Measurements from ENCODE around the gene ANKRD29.
"Not testable (repeated sequence)": the region's sequence is repeated elsewhere in the genome, so short reads cannot be mapped to it uniquely, and the experiment has no call there.

ANKRD29 gene

GRCh38 chr18:23641937-23642666 is 20.6 kb downstream of the ANKRD29 start:
- no peak for DNase-seq

DNA sequence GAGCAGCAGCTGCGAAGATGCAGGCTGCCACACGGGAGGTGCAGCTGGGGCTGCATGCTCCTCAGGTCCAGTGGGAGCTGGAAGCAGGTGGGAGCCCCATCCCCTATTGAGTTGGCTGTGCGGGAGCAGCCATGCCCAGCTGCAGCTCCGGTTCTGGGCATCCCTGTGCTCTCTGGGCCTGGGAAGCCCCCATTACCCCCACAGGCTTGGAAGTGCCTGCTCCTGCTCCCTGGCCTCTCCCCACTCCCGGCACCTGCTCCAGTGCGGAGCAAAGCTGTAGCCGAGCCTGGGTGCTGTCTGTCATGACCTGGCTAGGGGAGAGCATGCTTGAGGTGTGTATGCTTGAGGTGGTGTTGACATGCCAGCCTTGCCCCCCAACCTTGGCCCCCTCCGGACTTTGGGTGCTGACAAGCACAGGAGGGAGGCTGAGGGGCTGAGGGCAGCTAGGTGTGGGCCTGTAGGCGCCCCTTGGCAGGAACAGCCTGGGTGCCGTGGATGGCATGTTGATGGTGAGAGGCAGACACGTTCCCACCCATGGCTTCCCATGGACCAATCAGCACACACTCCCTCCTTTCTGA is 21.5 kb downstream of the ANKRD29 start:
- DNase-seq, result no peak

- no peak for DNase-seq
These were observed 22.7 kb downstream of the ANKRD29 start for GRCh38 chr18:23640052-23640451.

GRCh38 chr18:23636433-23636832 is 26.3 kb downstream of the ANKRD29 start:
- not testable (repeated sequence) for DNase-seq

DNA sequence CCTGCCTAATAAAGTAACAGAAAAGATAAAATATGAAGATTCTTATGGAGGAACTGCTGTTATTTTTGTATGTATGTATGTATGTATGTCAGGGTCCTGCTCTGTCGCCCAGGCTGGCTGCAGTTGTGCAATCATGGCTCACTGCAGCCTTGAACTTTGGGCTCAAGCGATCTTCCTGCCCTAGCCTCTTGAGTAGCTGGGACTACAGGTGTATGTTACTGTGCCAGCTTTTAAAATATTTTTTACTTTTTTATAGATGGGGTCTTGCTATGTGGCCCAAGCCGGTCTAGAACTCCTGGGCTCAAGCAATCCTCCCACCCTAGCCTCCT is 26.7 kb downstream of the ANKRD29 start:
- no peak for DNase-seq

DNA sequence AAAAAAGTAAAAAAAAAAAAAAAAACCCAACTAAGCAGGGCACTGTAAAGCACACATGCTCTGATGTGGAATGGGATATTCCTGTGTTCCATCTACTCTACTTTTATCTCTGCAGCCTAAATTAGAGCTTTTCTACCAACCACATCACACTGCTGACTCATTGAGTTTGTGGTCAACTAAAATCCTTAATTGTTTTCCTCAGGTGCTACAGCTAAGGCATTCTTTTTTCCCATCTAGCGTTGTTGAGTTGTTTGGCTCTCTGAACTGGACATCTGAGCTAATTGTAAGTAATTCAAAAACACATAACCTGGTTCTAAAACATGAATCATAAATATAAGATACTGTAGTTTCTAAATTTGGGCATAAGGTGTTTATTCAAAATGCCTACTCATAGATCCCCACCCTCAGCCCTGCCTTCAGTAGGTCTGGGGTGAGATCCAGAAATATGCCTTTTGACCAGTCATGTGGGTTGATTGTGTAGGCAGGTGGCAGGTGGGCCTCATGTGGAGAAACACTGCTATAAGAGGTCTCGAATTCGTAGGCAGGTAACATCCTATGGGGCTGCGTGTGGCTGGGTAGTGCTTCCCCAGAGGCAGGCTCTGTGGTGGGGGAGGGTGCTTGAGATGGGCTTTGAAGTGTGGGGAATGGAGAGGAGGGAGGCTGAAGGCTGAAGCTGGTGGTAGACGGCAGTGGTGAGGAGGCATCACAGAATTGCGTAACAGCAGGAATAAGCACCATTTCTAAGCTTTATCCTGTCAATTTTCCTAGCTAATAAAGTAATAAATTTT is 27.2 kb downstream of the ANKRD29 start:
- DNase-seq, result no peak

- DNase-seq, result no peak
These were observed 28.0 kb downstream of the ANKRD29 start for GRCh38 chr18:23634692-23635091.

DNA sequence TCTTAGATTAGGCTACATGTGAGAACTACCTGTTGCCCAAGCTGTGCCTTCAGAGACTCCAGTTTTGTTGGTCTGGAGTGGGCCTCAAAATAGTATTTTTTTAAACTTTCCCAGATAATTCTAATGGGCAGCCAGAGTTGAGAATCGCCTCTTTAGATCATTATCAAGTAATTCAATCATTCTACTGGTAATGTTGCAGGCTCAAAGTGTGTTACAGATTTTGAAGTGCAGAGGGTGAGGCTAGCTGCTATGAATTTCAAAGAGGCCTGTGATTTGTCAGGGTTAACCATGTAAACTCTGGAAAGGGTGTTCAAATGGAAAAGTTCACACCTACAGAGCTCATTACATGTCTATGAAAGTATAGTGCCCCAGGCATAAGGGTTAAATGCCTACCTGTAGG is 30.1 kb downstream of the ANKRD29 start:
- no peak for DNase-seq

DNA sequence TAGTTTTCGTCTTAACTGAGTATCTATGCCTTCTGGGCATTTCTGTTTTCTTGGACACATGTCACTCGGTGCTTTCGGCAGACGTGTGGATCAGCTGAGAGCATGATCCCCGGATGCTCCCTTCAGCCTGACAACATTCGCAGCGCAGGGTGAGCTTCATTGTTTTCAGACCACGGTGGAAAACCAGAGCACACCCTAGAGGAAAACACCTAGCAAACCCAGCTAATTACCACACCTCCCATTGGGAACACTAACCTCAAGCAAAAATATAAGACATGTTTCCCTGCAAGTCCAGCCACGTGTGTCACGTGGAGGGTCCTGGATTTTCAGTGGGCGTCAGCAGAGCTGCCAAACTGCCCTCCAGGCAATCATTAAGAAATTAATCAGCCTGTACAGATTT is 31.0 kb downstream of the ANKRD29 start:
- no peak for DNase-seq

DNA sequence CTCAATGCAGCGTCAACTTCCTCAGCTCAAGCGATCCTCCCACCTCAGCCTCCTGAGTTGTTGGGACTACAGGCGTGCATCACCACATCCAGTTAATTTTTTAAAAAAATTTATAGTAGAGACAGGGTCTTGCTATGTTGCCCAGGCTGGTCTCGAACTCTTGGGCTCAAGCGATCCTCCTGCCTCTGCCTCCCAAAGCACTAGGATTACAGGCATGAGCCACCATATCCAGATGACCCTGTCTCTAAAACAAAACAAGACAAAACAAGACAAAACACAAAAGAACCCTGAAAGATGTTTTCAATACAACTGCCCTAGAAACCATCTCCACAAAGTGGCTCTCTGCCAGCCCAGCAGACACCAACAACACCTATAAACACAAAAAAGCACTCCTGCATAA is 31.4 kb downstream of the ANKRD29 start:
- DNase-seq, result no peak

- no peak for DNase-seq
These were observed 33.2 kb downstream of the ANKRD29 start for GRCh38 chr18:23629444-23629946.

- DNase-seq, result no peak
These were observed 34.7 kb downstream of the ANKRD29 start for GRCh38 chr18:23627970-23628369.

DNA sequence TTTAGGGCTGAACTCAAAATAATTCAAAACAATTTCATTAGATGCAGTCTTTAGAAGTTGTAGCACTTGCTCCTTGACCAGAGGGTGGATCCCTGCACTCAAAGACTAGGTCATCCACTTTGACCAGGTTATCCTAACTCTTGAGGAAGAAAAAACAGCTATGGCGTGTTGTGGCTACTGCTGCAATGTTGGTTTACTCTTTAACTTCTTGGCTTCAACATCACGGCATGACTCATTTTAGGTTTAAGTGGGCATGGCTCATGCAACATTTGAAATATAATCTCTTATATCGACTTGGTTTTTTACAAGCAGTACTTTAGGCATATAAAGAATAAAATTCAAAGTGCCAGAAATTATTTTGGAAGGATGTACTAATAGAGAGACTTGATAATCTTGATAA is 35.4 kb downstream of the ANKRD29 start:
- DNase-seq, result no peak

- DNase-seq, result no peak
These were observed 36.0 kb downstream of the ANKRD29 start for GRCh38 chr18:23626451-23627279.

DNA sequence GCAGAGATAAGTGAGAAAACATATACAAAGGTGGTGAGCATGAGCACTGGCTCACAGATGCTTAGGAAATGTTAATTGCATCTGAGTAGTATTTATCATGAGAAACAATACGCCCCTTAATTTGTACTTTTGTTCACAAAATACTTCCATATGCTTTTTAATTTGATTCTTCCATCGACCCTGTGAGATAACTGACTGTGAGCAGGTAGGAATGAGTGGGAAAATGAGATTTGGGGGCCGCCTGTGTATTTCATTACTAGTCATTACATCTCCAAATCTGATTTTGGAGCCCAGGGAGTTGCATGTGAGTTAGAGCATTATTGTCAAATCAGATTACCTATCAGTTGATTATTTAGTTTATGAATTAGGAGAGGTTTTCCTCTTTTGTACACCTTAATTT is 39.7 kb downstream of the ANKRD29 start:
- no peak for DNase-seq

DNA sequence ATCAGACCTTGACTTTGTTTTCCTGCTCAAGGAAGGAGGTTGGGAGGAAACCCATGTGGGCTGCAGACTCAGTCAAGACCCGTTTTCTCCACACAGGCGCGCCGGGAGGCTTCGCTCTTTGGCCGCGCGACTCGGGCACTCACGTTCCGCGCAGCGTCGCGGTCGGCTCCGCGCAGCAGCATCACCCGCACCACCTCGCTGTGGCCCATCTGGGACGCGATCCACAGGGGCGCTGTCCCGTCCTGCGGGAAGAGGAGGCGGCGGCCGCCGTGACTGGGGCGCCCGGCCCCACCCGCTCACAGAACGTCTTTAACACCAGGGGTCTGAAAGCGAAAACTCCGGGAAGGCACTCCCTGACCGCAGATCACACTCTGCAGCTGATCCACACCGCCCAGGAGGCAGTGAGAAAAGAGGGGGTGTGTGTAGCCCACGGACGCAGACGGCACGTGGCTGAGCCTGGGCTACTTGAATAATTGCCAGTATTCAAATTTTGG is 43.3 kb downstream of the ANKRD29 start:
- DNase-seq, result no peak

DNA sequence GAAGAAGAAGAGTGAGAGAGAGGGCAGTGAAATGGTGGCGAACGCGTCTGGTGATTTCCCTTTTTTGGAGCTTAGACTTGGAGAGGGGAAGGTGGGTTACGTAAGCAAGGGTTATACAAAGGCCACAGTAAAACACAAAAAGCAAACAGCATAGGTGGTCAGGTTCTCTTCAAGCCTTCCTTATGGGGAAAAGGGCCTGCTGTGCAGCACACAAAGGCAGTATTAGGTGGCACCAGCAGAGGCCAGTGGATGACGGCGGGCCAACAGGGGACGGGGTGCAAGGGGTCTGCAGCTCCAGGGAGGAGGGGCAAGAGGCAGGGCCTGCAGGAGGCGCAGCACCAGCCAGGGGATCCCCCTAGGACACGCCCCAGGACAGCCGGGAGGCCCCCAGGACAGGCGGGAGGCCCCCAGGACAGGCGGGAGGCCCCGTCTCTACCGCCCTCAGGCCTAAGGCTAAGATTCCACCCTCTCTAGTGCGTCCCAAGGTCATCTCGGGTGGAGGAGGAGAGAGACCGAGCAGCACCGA is 43.8 kb downstream of the ANKRD29 start:
- DNase-seq, result peak in 1 of 2 donors; percentile 34

GRCh38 chr18:23617412-23618014 is 45.2 kb downstream of the ANKRD29 start:
- DNase-seq, result no peak

DNA sequence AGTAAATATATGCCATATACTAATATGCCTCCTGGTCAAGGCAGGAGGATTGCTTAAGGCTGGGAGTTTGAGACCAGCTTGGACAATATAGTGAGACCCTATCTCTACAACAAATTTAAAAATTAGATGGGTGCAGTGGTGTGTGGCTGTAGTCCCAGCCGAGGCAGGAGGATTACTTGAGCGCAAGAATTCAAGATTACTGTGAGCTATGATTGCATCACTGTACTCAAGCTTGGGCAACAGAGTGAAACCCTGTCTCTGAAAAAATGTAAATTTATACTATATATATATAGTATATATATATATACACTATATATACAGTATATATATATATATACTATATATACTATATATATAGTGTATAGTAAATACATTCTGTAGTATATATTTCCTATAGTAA is 46.5 kb downstream of the ANKRD29 start:
- no peak for DNase-seq

- no peak for DNase-seq
These were observed 47.8 kb downstream of the ANKRD29 start for GRCh38 chr18:23614891-23615290.

DNA sequence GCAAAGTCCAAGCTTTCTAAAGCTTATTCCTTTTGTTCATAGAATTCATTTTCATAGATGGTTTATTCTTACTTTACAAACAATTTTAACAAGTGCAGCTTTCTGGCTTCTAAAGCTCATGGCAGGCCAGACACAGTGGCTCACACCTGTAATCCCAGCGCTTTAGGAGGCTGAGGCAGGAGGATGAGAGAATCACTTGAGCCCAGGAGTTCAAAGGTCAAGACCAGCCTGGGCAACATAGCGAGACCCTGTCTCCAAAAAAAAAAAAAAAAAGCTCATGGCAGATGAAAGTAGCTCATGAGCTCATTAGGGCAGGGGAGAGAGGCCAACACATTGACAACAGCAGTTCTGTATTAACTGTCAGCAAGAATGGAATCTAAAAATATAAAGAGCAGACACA is 48.3 kb downstream of the ANKRD29 start:
- no peak for DNase-seq

DNA sequence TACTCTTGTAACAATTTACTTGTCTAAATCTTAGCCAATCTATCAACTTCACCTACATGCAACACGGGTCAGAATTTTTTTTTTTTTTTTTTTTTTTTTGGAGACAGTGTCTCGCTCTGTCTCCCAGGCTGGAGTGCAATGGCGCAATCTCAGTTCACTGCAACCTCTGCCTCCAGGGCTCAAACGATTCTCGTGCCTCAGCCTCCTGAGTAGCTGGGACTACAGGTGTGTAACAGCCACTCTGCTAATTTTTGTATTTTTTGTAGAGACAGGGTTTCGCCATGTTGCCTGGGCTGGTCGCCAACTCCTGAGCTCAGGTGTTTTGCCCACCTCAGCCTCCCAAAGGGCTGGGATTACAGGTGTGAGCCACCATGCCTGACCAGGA is 49.6 kb downstream of the ANKRD29 start:
- DNase-seq, result not testable (repeated sequence)

All from hippocampal formation (tissue), 2 donors.